ENCODE data around the gene DCAF15. TPM values are rescaled to one million over a fixed set of nuclear protein-coding genes. Genes with fewer than 3 reads are reported as not detected.

The DCAF15 gene
- total and polyA plus RNA-seq, 8 donors: 7.1 to 37.3 (median 25.8) TPM

DNA sequence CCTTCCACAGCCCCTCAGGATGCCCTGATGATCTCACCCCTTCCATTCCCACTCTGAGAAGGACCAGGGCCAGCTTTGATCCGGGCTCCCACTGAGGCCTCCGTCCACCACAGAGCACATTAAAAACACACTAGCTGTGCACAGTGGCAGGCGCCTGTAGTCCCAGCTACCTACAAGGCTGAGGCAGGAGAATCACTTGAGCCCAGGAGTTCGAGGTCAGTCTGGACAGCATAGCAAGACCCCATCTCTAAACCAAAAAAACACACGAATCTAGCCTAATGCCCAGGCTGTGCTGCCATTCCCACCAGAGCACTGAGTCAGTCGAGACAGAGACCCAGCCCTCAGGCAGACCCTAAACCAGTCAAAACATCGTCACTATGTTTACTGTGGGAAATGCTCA is 39.7 kb downstream of the DCAF15 start:
- Histone ChIP-seq H3K36me3 (peaks cover 8 to 70% (median 63%) of the 10 kb centered on the region in 4 donors), H3K27ac (no peak overlapping the region), H3K4me3 (no peak overlapping the region), H3K9me3 (no peaks in the 10 kb centered on the region), H3K4me1 (peaks cover 8 to 16% (median 13%) of the 10 kb centered on the region in 4 donors), H3K27me3 (no peaks in the 10 kb centered on the region)
- DNase-seq: no peak
- no peak for TF ChIP-seq EP300 (IDR thresholded peaks at IDR 0.05)
- TF ChIP-seq POLR2A (IDR thresholded peaks at IDR 0.05): no peak
- WGBS, 5 donors: 91 to 96% (median 94%) methylated on average over 3 to 7 of the region's 7 CpGs
- intact Hi-C loops (cut with DNase I; ENCODE audit: low total_unique reads): no loop called here

GRCh38 chr19:13993590-13994300 is 41.4 kb downstream of the DCAF15 start:
- Histone ChIP-seq H3K4me3 (no peak overlapping the region), H3K4me1 (no peaks in the 10 kb centered on the region), H3K27ac (no peak overlapping the region), H3K27me3 (no peaks in the 10 kb centered on the region), H3K9me3 (peaks cover 0 to 1% (median under 1%) of the 10 kb centered on the region in 4 donors), H3K36me3 (peaks cover 8 to 80% (median 66%) of the 10 kb centered on the region in 4 donors)
- TF ChIP-seq CTCF (IDR thresholded peaks at IDR 0.05) (no peak), POLR2AphosphoS5 (IDR thresholded peaks at IDR 0.05) (no peak), EP300 (IDR thresholded peaks at IDR 0.05) (no peak), POLR2A (IDR thresholded peaks at IDR 0.05) (no peak)
- intact Hi-C loops (cut with DNase I; ENCODE audit: low total_unique reads): no loop called here
- WGBS, 5 donors: 81 to 86% (median 84%) methylated on average over 16 to 22 of the region's 22 CpGs
- DNase-seq: no peak

DNA sequence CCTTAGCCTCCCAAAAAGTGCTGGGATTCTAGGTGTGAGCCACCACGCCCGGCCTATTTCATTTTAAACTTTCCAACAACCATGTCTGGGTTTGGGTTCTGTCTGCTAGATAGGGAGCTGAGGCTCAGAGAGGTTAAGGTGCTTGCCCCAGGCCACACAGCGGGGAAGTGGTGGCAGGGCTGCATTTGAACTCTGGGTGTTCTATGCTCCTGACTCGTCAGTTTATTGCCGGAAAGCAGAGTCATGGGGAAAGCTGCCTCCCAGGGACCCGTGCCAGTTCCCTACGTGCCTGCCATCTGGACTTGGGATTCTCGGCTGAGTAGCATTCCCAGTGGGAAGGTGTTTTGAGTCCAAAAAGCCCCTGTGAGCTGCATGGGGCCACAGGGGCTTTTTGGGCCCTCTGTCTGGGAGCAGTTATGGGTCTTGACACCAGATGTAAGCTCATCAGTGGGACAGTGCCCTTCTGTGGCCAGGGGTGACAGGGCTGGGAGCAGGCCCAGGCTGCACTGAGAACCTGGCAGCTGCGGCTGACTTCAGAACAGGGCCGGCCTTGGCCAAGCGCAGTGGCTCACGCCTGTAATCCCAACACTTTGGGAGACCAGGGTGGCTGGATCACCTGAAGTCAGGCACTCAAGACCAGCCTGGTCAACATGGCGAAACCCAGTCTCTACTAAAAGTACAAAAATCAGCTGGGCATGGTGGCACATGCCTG is 42.9 kb downstream of the DCAF15 start:
- Histone ChIP-seq H3K4me3 (no peak overlapping the region), H3K36me3 (peaks cover 8 to 81% (median 59%) of the 10 kb centered on the region in 4 donors), H3K27ac (no peak overlapping the region), H3K4me1 (no peaks in the 10 kb centered on the region), H3K9me3 (peaks cover 0 to 7% (median 3%) of the 10 kb centered on the region in 4 donors), H3K27me3 (no peaks in the 10 kb centered on the region)
- no peak for DNase-seq
- 81 to 89% (median 87%) methylated on average over 9 to 13 of the region's 13 CpGs for WGBS, 5 donors
- no peak for TF ChIP-seq POLR2AphosphoS5 (IDR thresholded peaks at IDR 0.05)
- no peak for TF ChIP-seq CTCF (IDR thresholded peaks at IDR 0.05)
- no peak for TF ChIP-seq EP300 (IDR thresholded peaks at IDR 0.05)
- no peak for TF ChIP-seq POLR2A (IDR thresholded peaks at IDR 0.05)
- intact Hi-C loops (cut with DNase I; ENCODE audit: low total_unique reads): no loop called here

- peaks cover 8 to 79% (median 50%) of the 10 kb centered on the region in 4 donors for H3K36me3 ChIP-seq
- no peaks in the 10 kb centered on the region for H3K27me3 ChIP-seq
- no peak for DNase-seq
- H3K4me1 ChIP-seq: no peaks in the 10 kb centered on the region
- H3K27ac ChIP-seq: no peak overlapping the region
- intact Hi-C loops (cut with DNase I; ENCODE audit: low total_unique reads): no loop called here
- H3K4me3 ChIP-seq: no peak overlapping the region
- no peak for TF ChIP-seq CTCF (IDR thresholded peaks at IDR 0.05)
- no peak for TF ChIP-seq POLR2A (IDR thresholded peaks at IDR 0.05)
- no peak for TF ChIP-seq EP300 (IDR thresholded peaks at IDR 0.05)
- TF ChIP-seq POLR2AphosphoS5 (IDR thresholded peaks at IDR 0.05): no peak
- 85 to 94% (median 85%) methylated on average over 9 to 14 of the region's 14 CpGs for WGBS, 5 donors
- H3K9me3 ChIP-seq: peaks cover 0 to 7% (median 3%) of the 10 kb centered on the region in 4 donors
Measured at GRCh38 chr19:13995878-13996765, 43.8 kb downstream of the DCAF15 start.
